Caco-2 (cell line): Measurements from ENCODE around the gene TBPL2. TPM values are rescaled to one million over a fixed set of nuclear protein-coding genes. Genes with fewer than 3 reads are reported as not detected.

ENCODE experiments used
- BruUV-seq: library from RNA; stranded (reverse); fragments of 400-500 nt; replicated peaks from 2 replicates; lab custom pipeline; 2021; lab: Mats Ljungman, UMichigan
- CTCF ChIA-PET: fragments of 300-600 bp; sonication (Branson Sonifier 250); formaldehyde crosslinking; loops from one replicate; lab custom pipeline; 2022; ENCODE audit warnings: antibody characterized with exemption; lab: Charles Lee
- POLR2A ChIA-PET: fragments of 300-600 bp; sonication (Branson Sonifier 250); formaldehyde crosslinking; loops from one replicate; lab custom pipeline; 2022; ENCODE audit warnings: antibody characterized with exemption; lab: Charles Lee
- DNase-seq, 2 experiments: peaks; one replicate each; pipeline versions ENCODE4 v3.0.0 to v3.0.0-alpha.2; 2020 to 2022
- H3K27me3 ChIP-seq: replicated peaks from 2 replicates; pipeline ENCODE4 v1.6.0; 2011; ENCODE audit warnings: low read length; ENCODE audit not compliant: control insufficient read depth, insufficient read depth
- H3K36me3 ChIP-seq: 2 replicates; pipeline ENCODE4 v1.5.1; 2011; ENCODE audit warnings: low read length; ENCODE audit not compliant: control insufficient read depth, insufficient read depth
- H3K4me1 ChIP-seq: fragments of 250-450 bp; sonication (Bioruptor Pico); 2 replicates; pipeline ENCODE4 v1.5.1; 2020; ENCODE audit warnings: mild to moderate bottlenecking
- H3K4me3 ChIP-seq: 2 replicates; pipeline ENCODE4 v1.5.1; 2011; ENCODE audit warnings: low read depth, mild to moderate bottlenecking, control low read depth, low read length
- H3K9me3 ChIP-seq: fragments of 250-450 bp; sonication (Bioruptor Pico); 2 replicates; pipeline ENCODE4 v1.5.1; 2020; ENCODE audit warnings: mild to moderate bottlenecking, moderate library complexity
- H3K27ac Mint-ChIP-seq: one replicate; pipeline ENCODE4 v1.8.0; 2022; ENCODE audit warnings: mixed read lengths; ENCODE audit not compliant: unreplicated experiment
- H3K27me3 Mint-ChIP-seq: one replicate; pipeline ENCODE4 v1.8.0; 2022; ENCODE audit warnings: mixed read lengths; ENCODE audit not compliant: insufficient read depth, unreplicated experiment
- H3K36me3 Mint-ChIP-seq: one replicate; pipeline ENCODE4 v1.8.0; 2022; ENCODE audit warnings: mild to moderate bottlenecking, mixed read lengths; ENCODE audit not compliant: insufficient read depth, unreplicated experiment
- H3K4me1 Mint-ChIP-seq: one replicate; pipeline ENCODE4 v1.8.0; 2022; ENCODE audit warnings: low read depth, mixed read lengths; ENCODE audit not compliant: unreplicated experiment
- H3K4me3 Mint-ChIP-seq: one replicate; pipeline ENCODE4 v1.8.0; 2022; ENCODE audit warnings: mild to moderate bottlenecking, moderate library complexity, mixed read lengths; ENCODE audit not compliant: unreplicated experiment
- H3K9me3 Mint-ChIP-seq: one replicate; pipeline ENCODE4 v1.8.0; 2022; ENCODE audit warnings: mixed read lengths; ENCODE audit not compliant: unreplicated experiment
- intact Hi-C: fragments of 100-400 bp; cut with micrococcal nuclease; formaldehyde crosslinking; loops from one replicate; pipeline ENCODE4 v1.10.0; 2022; ENCODE audit not compliant: unreplicated experiment
- total RNA-seq: library from RNA; stranded (reverse); gene quantifications from 2 replicates; pipeline ENCODE4 v1.2.3, GENCODE V29; 2022
- TF ChIP-seq, protein P1 (sequence below), 2 experiments: fragments of 200-600 bp in 1 of 2; IDR thresholded peaks; 1 replicate in 1 of 2; 2 replicates in 1 of 2; pipeline versions ENCODE4 v1.5.1 to v1.8.0; 2011 to 2022; ENCODE audit warnings: antibody characterized with exemption in 1 of 2, control low read depth in 1 of 2, inconsistent platforms in 1 of 2, low read depth in 1 of 2, low read length in 1 of 2, mild to moderate bottlenecking in 1 of 2, moderate library complexity in 1 of 2; ENCODE audit not compliant: insufficient read depth in 1 of 2, severe bottlenecking in 1 of 2, unreplicated experiment in 1 of 2

TBPL2 gene
- total RNA-seq, 1 experiment from 2014 or later, result not detected

DNA sequence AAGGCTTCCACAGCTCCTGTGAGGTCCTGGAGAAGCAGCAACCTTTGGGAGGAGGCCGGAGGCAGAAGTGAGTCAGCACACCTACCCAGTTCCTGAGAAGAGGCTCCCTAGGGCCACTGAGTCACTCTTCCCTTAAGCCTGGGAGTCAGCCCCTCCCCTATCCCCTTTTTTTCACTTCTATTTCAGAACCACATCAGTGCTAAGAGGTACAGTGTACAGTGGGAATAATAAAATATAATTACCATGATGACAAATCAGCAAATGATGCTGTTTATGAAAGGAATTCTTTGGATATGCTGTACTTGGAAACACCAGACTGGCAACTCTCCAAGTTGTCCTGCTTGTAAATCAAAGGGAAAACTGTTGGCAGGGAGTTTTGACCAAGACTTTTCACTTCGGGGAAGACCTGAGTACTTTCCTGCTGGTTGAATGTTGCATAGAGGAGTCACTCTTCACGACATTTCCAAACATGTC, 7.8 kb upstream of the TBPL2 start:
- Histone ChIP-seq H3K27me3 (no peaks in the 10 kb centered on the region), H3K36me3 (no peaks in the 10 kb centered on the region), H3K4me1 (no peaks in the 10 kb centered on the region), H3K9me3 (no peaks in the 10 kb centered on the region), H3K4me3 (no peak overlapping the region)
- H3K27me3 Mint-ChIP-seq, result no peaks in the 10 kb centered on the region
- H3K36me3 Mint-ChIP-seq, result no peaks in the 10 kb centered on the region
- BruUV-seq, result no TSS peak
- TF ChIP-seq, protein P1, sequence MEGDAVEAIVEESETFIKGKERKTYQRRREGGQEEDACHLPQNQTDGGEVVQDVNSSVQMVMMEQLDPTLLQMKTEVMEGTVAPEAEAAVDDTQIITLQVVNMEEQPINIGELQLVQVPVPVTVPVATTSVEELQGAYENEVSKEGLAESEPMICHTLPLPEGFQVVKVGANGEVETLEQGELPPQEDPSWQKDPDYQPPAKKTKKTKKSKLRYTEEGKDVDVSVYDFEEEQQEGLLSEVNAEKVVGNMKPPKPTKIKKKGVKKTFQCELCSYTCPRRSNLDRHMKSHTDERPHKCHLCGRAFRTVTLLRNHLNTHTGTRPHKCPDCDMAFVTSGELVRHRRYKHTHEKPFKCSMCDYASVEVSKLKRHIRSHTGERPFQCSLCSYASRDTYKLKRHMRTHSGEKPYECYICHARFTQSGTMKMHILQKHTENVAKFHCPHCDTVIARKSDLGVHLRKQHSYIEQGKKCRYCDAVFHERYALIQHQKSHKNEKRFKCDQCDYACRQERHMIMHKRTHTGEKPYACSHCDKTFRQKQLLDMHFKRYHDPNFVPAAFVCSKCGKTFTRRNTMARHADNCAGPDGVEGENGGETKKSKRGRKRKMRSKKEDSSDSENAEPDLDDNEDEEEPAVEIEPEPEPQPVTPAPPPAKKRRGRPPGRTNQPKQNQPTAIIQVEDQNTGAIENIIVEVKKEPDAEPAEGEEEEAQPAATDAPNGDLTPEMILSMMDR (IDR thresholded peaks at IDR 0.05; ENCODE audit: insufficient read depth in 1 of 2, low read depth in 1 of 2, low read length in 1 of 2, severe bottlenecking in 1 of 2, unreplicated experiment in 1 of 2), result no peak
- CTCF ChIA-PET, result no interaction called here
- H3K4me1 Mint-ChIP-seq, result no peaks in the 10 kb centered on the region
- no peaks in the 10 kb centered on the region for H3K9me3 Mint-ChIP-seq
- no peak overlapping the region for H3K4me3 Mint-ChIP-seq
- intact Hi-C loops, result no loop called here
- H3K27ac Mint-ChIP-seq, result no peak overlapping the region
- POLR2A ChIA-PET, result no interaction called here
- no peak for DNase-seq

DNA sequence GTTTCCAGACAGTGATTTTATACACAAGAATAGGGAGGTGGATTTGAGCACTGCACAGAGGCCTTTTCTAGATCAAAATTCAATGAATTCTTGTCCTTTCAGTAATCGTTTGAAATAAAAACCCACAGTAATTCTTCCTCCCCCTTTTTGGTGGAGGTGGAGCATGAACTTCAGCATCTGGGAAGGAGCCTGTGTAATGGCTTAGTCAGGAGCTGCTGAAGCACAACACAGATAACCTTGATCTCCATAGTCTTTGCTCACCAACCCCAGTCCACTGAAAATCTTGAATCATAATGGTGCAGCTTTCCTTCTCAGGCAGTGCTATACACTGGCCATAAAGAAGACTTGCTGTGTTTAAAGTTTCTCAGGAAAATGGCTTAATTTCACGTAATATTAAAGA, 6.4 kb upstream of the TBPL2 start:
- ChIA-PET CTCF (interaction anchor here (0.6 to 1.3 kb wide), 5 partner anchors 9 to 259 kb away, joined by 3 read pairs; no protein-coding TSS in a partner anchor), POLR2A (no interaction called here)
- BruUV-seq, result no TSS peak
- no peak overlapping the region for H3K4me3 ChIP-seq
- intact Hi-C loops, result no loop called here
- Mint-ChIP-seq H3K27ac (no peak overlapping the region), H3K9me3 (no peaks in the 10 kb centered on the region), H3K27me3 (no peaks in the 10 kb centered on the region), H3K4me1 (no peaks in the 10 kb centered on the region), H3K36me3 (no peaks in the 10 kb centered on the region), H3K4me3 (no peak overlapping the region)
- no peaks in the 10 kb centered on the region for H3K4me1 ChIP-seq
- H3K9me3 ChIP-seq, result no peaks in the 10 kb centered on the region
- DNase-seq, result no peak
- TF ChIP-seq, protein P1 (IDR thresholded peaks at IDR 0.05; ENCODE audit: insufficient read depth in 1 of 2, low read depth in 1 of 2, low read length in 1 of 2, severe bottlenecking in 1 of 2, unreplicated experiment in 1 of 2), result no peak
- H3K36me3 ChIP-seq, result no peaks in the 10 kb centered on the region
- no peaks in the 10 kb centered on the region for H3K27me3 ChIP-seq

GRCh38 chr14:55446127-55446736, 5.8 kb upstream of the TBPL2 start:
- Mint-ChIP-seq H3K4me3 (no peak overlapping the region), H3K4me1 (no peaks in the 10 kb centered on the region), H3K36me3 (no peaks in the 10 kb centered on the region), H3K9me3 (no peaks in the 10 kb centered on the region), H3K27ac (no peak overlapping the region), H3K27me3 (no peaks in the 10 kb centered on the region)
- ChIA-PET CTCF (interaction anchor here (0.5 to 1.3 kb wide), 7 partner anchors 8 to 711 kb away, joined by 3 to 5 read pairs (median 3); no protein-coding TSS in a partner anchor), POLR2A (no interaction called here)
- TF ChIP-seq, protein P1 (IDR thresholded peaks at IDR 0.05; ENCODE audit: insufficient read depth in 1 of 2, low read depth in 1 of 2, low read length in 1 of 2, severe bottlenecking in 1 of 2, unreplicated experiment in 1 of 2), result peak; percentile 49 to 65
- Histone ChIP-seq H3K9me3 (no peaks in the 10 kb centered on the region), H3K27me3 (no peaks in the 10 kb centered on the region), H3K4me1 (no peaks in the 10 kb centered on the region), H3K4me3 (no peak overlapping the region), H3K36me3 (no peaks in the 10 kb centered on the region)
- intact Hi-C loops, result no loop called here
- BruUV-seq, result no TSS peak
- peak; percentile 60 to 72 for DNase-seq
